ENCODE data around the gene FLNB. TPM values are rescaled to one million over a fixed set of nuclear protein-coding genes. Genes with fewer than 3 reads are reported as not detected.
A peak's percentile ranks its signal among the peaks of the same experiment; 100 is the strongest.

The FLNB gene
- total RNA-seq, 1 donor from 2014 or later = 521 TPM

- Histone ChIP-seq H3K9ac (ENCODE audit: low read length) (no peak overlapping the region), H3K79me2 (ENCODE audit: insufficient read depth, low read length) (peaks cover 95% of the 10 kb centered on the region), H2AFZ (ENCODE audit: low read depth, low read length) (no peak overlapping the region), H3K9me3 (ENCODE audit: insufficient read depth, low read depth, low read length) (no peaks in the 10 kb centered on the region), H3K4me2 (ENCODE audit: low read length) (no peak overlapping the region), H3K27ac (ENCODE audit: low read depth, low read length) (no peak overlapping the region), H3K36me3 (ENCODE audit: insufficient read depth, low read length) (no peaks in the 10 kb centered on the region), H3K4me1 (ENCODE audit: insufficient read depth, low read length) (peaks cover 44% of the 10 kb centered on the region), H3K4me3 (ENCODE audit: insufficient read depth, low read depth, low read length) (no peak overlapping the region), H3K27me3 (ENCODE audit: insufficient read depth, low read length) (no peaks in the 10 kb centered on the region), H4K20me1 (ENCODE audit: insufficient read depth, low read length) (peaks cover 98% of the 10 kb centered on the region)
- no peak for DNase-seq (ENCODE audit: low read depth)
- Mint-ChIP-seq H3K9me3 (ENCODE audit: unreplicated experiment) (no peaks in the 10 kb centered on the region), H3K4me3 (ENCODE audit: unreplicated experiment) (no peak overlapping the region), H3K27me3 (ENCODE audit: low read depth, unreplicated experiment) (no peaks in the 10 kb centered on the region), H3K4me1 (ENCODE audit: low read depth, unreplicated experiment) (peaks cover 76% of the 10 kb centered on the region), H3K36me3 (ENCODE audit: low read depth, unreplicated experiment) (peaks cover 8% of the 10 kb centered on the region), H3K27ac (ENCODE audit: unreplicated experiment) (peak overlapping the region; percentile 44)
- TF ChIP-seq EZH2 (IDR thresholded peaks at IDR 0.05; ENCODE audit: insufficient read depth, low read length) = no peak
- TF ChIP-seq CTCF (IDR thresholded peaks at IDR 0.05; ENCODE audit: insufficient read depth, low read depth, low read length) = no peak
- FAIRE-seq = no peak
Observed at GRCh38 chr3:58037141-58037910, 29.1 kb downstream of the FLNB start.

GRCh38 chr3:58038675-58039292 is 30.6 kb downstream of the FLNB start:
- no peak overlapping the region for H3K27ac ChIP-seq (ENCODE audit: low read depth, low read length)
- H3K9me3 Mint-ChIP-seq (ENCODE audit: unreplicated experiment) = no peaks in the 10 kb centered on the region
- H3K4me1 Mint-ChIP-seq (ENCODE audit: low read depth, unreplicated experiment) = peaks cover 82% of the 10 kb centered on the region
- H3K27ac Mint-ChIP-seq (ENCODE audit: unreplicated experiment) = peak overlapping the region; percentile 87
- peak overlapping the region; percentile 61 for H3K4me2 ChIP-seq (ENCODE audit: low read length)
- no peaks in the 10 kb centered on the region for H3K9me3 ChIP-seq (ENCODE audit: insufficient read depth, low read depth, low read length)
- peaks cover 57% of the 10 kb centered on the region for H3K4me1 ChIP-seq (ENCODE audit: insufficient read depth, low read length)
- FAIRE-seq (no peak), DNase-seq (ENCODE audit: low read depth) (no peak)
- H3K4me3 Mint-ChIP-seq (ENCODE audit: unreplicated experiment) = no peak overlapping the region
- peaks cover 8% of the 10 kb centered on the region for H3K36me3 Mint-ChIP-seq (ENCODE audit: low read depth, unreplicated experiment)
- peaks cover 95% of the 10 kb centered on the region for H3K79me2 ChIP-seq (ENCODE audit: insufficient read depth, low read length)
- H3K9ac ChIP-seq (ENCODE audit: low read length) = no peak overlapping the region
- H3K4me3 ChIP-seq (ENCODE audit: insufficient read depth, low read depth, low read length) = no peak overlapping the region
- H3K27me3 ChIP-seq (ENCODE audit: insufficient read depth, low read length) = no peaks in the 10 kb centered on the region
- H3K27me3 Mint-ChIP-seq (ENCODE audit: low read depth, unreplicated experiment) = no peaks in the 10 kb centered on the region
- TF ChIP-seq CTCF (IDR thresholded peaks at IDR 0.05; ENCODE audit: insufficient read depth, low read depth, low read length) (no peak), EZH2 (IDR thresholded peaks at IDR 0.05; ENCODE audit: insufficient read depth, low read length) (no peak)
- peaks cover 93% of the 10 kb centered on the region for H4K20me1 ChIP-seq (ENCODE audit: insufficient read depth, low read length)
- no peak overlapping the region for H2AFZ ChIP-seq (ENCODE audit: low read depth, low read length)
- no peaks in the 10 kb centered on the region for H3K36me3 ChIP-seq (ENCODE audit: insufficient read depth, low read length)

- Mint-ChIP-seq H3K4me1 (ENCODE audit: low read depth, unreplicated experiment) (peaks cover 87% of the 10 kb centered on the region), H3K36me3 (ENCODE audit: low read depth, unreplicated experiment) (peaks cover 8% of the 10 kb centered on the region), H3K27ac (ENCODE audit: unreplicated experiment) (peak overlapping the region; percentile 87), H3K4me3 (ENCODE audit: unreplicated experiment) (no peak overlapping the region), H3K27me3 (ENCODE audit: low read depth, unreplicated experiment) (no peaks in the 10 kb centered on the region), H3K9me3 (ENCODE audit: unreplicated experiment) (no peaks in the 10 kb centered on the region)
- Histone ChIP-seq H3K9me3 (ENCODE audit: insufficient read depth, low read depth, low read length) (no peaks in the 10 kb centered on the region), H3K4me1 (ENCODE audit: insufficient read depth, low read length) (peaks cover 65% of the 10 kb centered on the region), H4K20me1 (ENCODE audit: insufficient read depth, low read length) (peaks cover 88% of the 10 kb centered on the region), H3K9ac (ENCODE audit: low read length) (no peak overlapping the region), H3K27ac (ENCODE audit: low read depth, low read length) (no peak overlapping the region), H3K4me2 (ENCODE audit: low read length) (peak overlapping the region; percentile 61), H3K27me3 (ENCODE audit: insufficient read depth, low read length) (no peaks in the 10 kb centered on the region), H3K36me3 (ENCODE audit: insufficient read depth, low read length) (no peaks in the 10 kb centered on the region), H2AFZ (ENCODE audit: low read depth, low read length) (no peak overlapping the region), H3K79me2 (ENCODE audit: insufficient read depth, low read length) (peaks cover 95% of the 10 kb centered on the region), H3K4me3 (ENCODE audit: insufficient read depth, low read depth, low read length) (no peak overlapping the region)
- no peak for TF ChIP-seq CTCF (IDR thresholded peaks at IDR 0.05; ENCODE audit: insufficient read depth, low read depth, low read length)
- no peak for TF ChIP-seq EZH2 (IDR thresholded peaks at IDR 0.05; ENCODE audit: insufficient read depth, low read length)
- FAIRE-seq (no peak), DNase-seq (ENCODE audit: low read depth) (no peak)
Observed at GRCh38 chr3:58039601-58040000, 31.4 kb downstream of the FLNB start.
